BJ (cell line): Measurements from ENCODE around the gene PDLIM5. TPM values are rescaled to one million over a fixed set of nuclear protein-coding genes. Genes with fewer than 3 reads are reported as not detected.
"Not testable (repeated sequence)": the region's sequence is repeated elsewhere in the genome, so short reads cannot be mapped to it uniquely, and the experiment has no call there.

Experiments
- CTCF ChIA-PET: fragments of 350-600 bp; formaldehyde crosslinking; extraction: SDS; loops from one replicate; lab custom pipeline; 2021; ENCODE audit warnings: antibody characterized with exemption, inconsistent platforms; lab: Yijun Ruan, JAX
- POLR2A ChIA-PET: fragments of 300-600 bp; sonication (Branson Sonifier 250); formaldehyde crosslinking; extraction: SDS; loops from one replicate; lab custom pipeline; 2021; ENCODE audit warnings: antibody characterized with exemption; lab: Charles Lee
- DNase-seq: peaks from one replicate; pipeline ENCODE4 v3.0.0-alpha.2; 2011; ENCODE audit warnings: low read depth
- H3K27me3 ChIP-seq: 2 replicates; pipeline ENCODE4 v1.6.0; 2011; ENCODE audit warnings: low read length; ENCODE audit not compliant: control insufficient read depth, insufficient read depth
- H3K36me3 ChIP-seq: 2 replicates; pipeline ENCODE4 v1.5.1; 2011; ENCODE audit warnings: low read length; ENCODE audit not compliant: control insufficient read depth, insufficient read depth
- H3K4me3 ChIP-seq: 2 replicates; pipeline ENCODE4 v1.5.1; 2011; ENCODE audit warnings: low read depth, mild to moderate bottlenecking, control low read depth, low read length
- CTCF ChIP-seq: IDR thresholded peaks from 2 replicates; pipeline ENCODE4 v1.5.1; 2011; ENCODE audit warnings: low read depth, mild to moderate bottlenecking, control low read depth, inconsistent platforms, low read length, moderate library complexity; ENCODE audit not compliant: insufficient read depth
- polyA plus RNA-seq: library from polyadenylated mRNA; depleted of rRNA; stranded (reverse); fragments of >200 nt; gene quantifications from 2 replicates; pipeline ENCODE4 v1.2.3, GENCODE V29; 2011

Gene PDLIM5
- polyA plus RNA-seq, 1 experiment, result 353 TPM

- ChIA-PET POLR2A (no interaction called here), CTCF (interaction anchor here (0.8 to 1.6 kb wide), 5 partner anchors 11 to 142 kb away, joined by 3 to 5 read pairs (median 3); no protein-coding TSS in a partner anchor)
- DNase-seq, result no peak
- H3K4me3 ChIP-seq, result no peak overlapping the region
- TF ChIP-seq CTCF, result no peak
- no peaks in the 10 kb centered on the region for H3K27me3 ChIP-seq
- H3K36me3 ChIP-seq, result no peaks in the 10 kb centered on the region
These were observed 98.6 kb downstream of the PDLIM5 start for GRCh38 chr4:94550352-94550751.

DNA sequence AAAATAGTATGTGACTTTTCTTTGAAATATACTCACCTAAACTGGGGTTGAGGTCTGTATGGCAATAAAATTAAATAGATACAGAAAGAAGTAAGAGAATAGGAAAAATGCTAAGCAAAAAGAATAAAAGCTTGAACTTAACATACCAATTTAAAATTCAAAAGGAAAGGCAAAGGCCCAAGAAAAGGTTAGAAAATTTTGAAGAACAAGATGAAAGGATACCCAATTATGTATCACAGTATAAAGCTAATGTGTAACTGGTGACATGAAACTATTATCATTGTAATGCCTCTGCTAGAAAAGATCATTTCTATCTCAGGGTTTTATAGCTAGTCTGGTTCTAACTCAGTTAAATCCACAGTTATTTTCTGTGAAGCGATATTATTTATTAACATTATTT is 99.1 kb downstream of the PDLIM5 start:
- ChIA-PET CTCF (interaction anchor here (0.8 to 1.6 kb wide), 4 partner anchors 10 to 52 kb away, joined by 3 to 5 read pairs (median 3); no protein-coding TSS in a partner anchor), POLR2A (no interaction called here)
- no peak for DNase-seq
- no peaks in the 10 kb centered on the region for H3K27me3 ChIP-seq
- H3K36me3 ChIP-seq, result no peaks in the 10 kb centered on the region
- no peak for TF ChIP-seq CTCF
- no peak overlapping the region for H3K4me3 ChIP-seq

GRCh38 chr4:94551643-94552564 is 100.2 kb downstream of the PDLIM5 start:
- no peak for TF ChIP-seq CTCF
- ChIA-PET CTCF (interaction anchor here (1.1 to 1.2 kb wide), 2 partner anchors 53 to 145 kb away, joined by 3 read pairs; no protein-coding TSS in a partner anchor), POLR2A (no interaction called here)
- DNase-seq, result no peak
- Histone ChIP-seq H3K36me3 (no peaks in the 10 kb centered on the region), H3K4me3 (no peak overlapping the region), H3K27me3 (no peaks in the 10 kb centered on the region)

GRCh38 chr4:94556047-94556446 is 104.3 kb downstream of the PDLIM5 start:
- CTCF ChIA-PET, H3K27me3 ChIP-seq, DNase-seq, H3K4me3 ChIP-seq, H3K36me3 ChIP-seq, POLR2A ChIA-PET: not testable (repeated sequence)

DNA sequence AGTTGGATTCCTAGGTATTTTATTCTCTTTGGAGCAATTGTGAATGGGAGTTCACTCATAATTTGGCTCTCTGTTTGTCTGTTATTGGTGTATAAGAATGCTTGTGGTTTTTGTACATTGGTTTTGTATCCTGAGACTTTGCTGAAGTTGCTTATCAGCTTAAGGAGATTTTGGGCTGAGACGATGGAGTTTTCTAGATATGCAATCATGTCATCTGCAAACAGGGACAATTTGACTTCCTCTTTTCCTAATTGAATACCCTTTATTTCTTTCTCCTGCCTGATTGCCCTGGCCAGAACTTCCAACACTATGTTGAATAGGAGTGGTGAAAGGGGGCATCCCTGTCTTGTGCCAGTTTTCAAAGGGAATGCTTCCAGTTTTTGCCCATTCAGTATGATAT is 105.9 kb downstream of the PDLIM5 start:
- CTCF ChIA-PET, H3K27me3 ChIP-seq, DNase-seq, H3K36me3 ChIP-seq, H3K4me3 ChIP-seq, POLR2A ChIA-PET: not testable (repeated sequence)

- DNase-seq, result no peak
- H3K36me3 ChIP-seq, result no peaks in the 10 kb centered on the region
- no peaks in the 10 kb centered on the region for H3K27me3 ChIP-seq
- no peak overlapping the region for H3K4me3 ChIP-seq
- no peak for TF ChIP-seq CTCF
- CTCF ChIA-PET, result no interaction called here
- POLR2A ChIA-PET, result no interaction called here
These were observed 106.7 kb downstream of the PDLIM5 start for GRCh38 chr4:94558392-94558904.
